HG02642 (cell line): ENCODE data around the gene SCAMP5.
A peak's percentile ranks its signal among the peaks of the same experiment; 100 is the strongest.

ENCODE experiments used
- ATAC-seq: cut with Tn5 transposase; IDR thresholded peaks from one replicate; pipeline ENCODE4 v1.9.1; 2021; ENCODE audit warnings: mild to moderate bottlenecking; ENCODE audit not compliant: unreplicated experiment, poor library complexity

The SCAMP5 gene

DNA sequence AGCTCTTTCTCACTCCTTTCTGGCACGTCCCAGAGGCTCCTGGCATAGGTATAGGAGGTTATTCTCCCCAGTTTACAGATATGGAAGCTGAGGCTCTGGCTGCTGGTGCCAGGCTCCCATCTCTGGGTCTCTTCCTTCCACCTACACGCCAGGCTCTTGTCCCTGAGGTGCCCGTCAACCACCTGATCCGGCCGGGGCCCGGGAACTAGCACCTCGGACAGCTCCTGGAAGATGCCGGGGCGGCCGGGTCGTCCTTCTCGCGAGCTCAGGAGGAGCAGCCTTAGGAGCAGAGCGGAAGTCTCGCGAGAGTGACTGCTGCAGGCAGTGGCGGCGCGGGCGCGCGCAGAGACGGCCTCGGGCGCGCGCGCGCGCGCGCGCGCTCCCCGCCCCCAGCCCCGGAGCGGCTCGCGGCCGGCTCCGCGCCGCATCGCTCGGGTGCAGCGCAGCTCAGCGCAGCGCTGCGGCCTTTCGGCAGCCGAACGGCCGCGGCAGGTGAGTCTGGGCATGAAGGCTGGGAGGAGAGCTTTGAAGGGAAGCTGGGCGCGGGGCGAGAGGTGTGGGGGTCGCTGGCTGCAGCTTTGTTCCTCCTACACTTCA is at the start of gene SCAMP5:
Gene SCAMP5 (plus strand): TSS at position 382 of the 597 bp plus-strand sequence. CDS start 16,277 bp downstream, outside the sequence.
- ATAC-seq = peak; percentile 84

DNA sequence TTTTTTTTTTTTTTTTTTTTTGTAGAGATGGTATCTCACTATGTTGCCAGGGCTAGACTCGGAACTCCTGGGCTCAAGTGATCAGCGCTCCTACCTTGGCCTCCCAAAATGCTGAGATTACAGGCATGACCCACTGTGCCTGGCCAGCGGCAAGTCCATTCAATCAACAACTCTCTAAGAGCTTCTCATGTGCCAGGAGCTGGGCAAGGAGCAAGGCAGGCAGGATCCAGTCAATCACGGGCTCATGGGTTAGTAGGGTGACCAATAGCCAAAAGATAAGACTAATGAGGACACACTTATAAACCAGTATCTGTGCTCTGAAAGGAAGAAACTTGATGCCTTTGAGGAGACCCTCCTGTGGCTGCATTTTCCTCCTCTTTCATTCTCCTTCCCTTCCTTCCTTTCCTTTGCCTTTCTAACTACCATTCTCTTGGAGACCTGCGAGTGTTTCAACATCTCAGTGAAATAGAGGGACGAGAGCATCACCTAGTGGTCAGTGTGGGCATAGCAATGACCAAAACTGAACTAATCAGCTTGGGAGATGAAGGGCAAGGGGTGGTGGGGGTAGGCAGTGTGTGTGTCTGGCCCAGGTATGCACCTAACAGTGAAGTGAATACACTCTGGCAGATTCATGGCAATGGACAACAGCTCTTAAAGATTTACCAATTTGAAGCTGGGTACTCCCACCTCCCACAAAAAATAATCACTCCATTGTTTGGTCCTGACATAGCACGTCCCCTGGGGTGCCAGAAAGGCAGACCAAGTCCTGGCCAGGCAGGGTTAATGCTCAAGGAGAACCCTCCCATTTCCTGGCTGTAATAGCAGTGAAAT is 45.1 kb upstream of the SCAMP5 start:
- no peak for ATAC-seq

- ATAC-seq = no peak
These were observed 44.4 kb upstream of the SCAMP5 start for GRCh38 chr15:74951006-74951405.

- no peak for ATAC-seq
These were observed 40.8 kb upstream of the SCAMP5 start for GRCh38 chr15:74954515-74954914.

GRCh38 chr15:74955017-74955416 is 40.3 kb upstream of the SCAMP5 start:
- no peak for ATAC-seq

DNA sequence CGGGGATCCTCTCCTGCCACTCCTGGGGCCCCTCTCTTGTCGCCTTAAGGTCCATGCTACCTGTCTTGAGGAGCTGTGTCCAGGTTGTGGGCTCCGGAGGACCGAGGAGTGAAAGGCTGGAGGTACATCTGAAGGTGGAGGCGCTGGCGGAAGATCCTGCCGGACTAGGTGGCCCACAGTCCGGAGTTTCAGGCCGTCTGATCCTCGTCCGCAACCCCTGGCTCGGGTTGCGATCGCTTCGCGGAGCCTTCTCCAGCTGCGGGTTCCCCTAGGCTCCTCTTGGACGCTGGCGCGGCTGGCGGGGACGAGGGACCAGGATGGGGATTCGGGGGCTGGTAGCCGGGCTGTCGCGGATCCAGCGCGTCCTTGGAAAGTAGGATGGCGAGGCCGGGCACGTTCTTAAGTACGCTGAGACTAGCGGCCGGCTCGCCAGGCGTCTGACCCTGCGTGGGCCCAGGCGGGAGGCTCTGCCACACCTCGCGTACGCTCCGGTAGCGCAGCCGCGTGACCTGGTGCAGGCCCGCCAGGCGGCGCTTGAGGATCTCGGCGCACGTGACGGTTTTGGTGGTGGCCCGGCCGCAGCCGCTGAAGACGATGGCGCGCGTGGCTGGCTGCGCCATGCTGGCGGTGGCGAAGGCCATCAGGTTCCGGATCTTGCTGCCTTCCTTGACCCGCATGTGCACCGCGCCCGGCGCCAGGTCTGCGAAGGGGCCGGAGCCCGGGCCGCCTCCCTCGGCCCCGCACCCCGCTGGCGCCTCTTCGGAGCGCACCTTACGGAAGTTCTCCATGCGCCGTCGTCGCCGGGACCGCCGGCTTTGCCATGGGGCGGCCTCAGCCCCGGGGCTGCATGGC is 39.3 kb upstream of the SCAMP5 start:
- ATAC-seq = peak; percentile 49

DNA sequence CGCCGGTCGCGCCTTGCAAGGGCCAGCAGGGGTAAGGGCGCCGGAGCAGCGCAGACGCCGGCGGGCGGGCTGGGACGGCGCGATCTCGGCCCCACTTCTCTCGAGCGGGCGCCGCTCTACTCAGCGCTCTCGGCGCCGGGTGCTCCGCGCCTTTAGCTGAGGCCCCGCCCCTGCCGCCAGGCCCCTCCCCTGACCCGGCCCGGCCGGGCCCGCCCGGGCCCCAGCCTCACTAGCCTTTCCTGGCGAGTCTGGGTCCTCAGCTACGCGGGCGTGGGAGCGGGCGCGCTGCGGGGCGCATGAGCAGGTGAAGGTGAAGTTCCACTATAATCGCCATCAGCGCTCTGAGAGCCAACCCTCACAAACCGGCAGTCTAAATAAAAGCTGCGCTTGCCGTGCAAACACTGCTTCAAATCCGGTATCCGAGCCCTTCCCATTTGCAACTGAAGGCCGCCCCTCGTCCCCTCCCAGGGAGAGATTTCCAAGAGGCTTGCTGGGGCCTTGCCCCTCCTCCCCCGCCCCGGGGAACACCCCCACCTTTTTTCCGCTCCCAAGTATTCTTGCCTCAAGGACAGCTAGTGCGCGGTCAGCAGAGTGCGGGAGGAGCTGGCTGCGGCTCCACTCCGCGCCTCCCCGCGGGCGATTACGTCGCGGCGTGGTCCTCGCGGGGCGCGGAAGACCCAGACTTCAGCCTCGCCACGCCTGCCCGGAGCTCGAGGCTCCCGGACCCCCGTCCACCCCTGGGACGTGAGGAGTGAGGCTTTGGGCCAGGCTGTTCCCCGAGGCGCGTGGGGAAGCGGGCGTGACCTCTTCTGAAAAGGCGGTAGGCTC is 38.5 kb upstream of the SCAMP5 start, which contains the start of gene RPP25:
Gene RPP25 (minus strand): TSS at position 125 of the 828 bp plus-strand sequence. CDS start 189 bp downstream, outside the sequence.
- ATAC-seq = peak; percentile 72

GRCh38 chr15:74957476-74958035 is 37.8 kb upstream of the SCAMP5 start:
- ATAC-seq = no peak

- ATAC-seq = no peak
These were observed 36.9 kb upstream of the SCAMP5 start for GRCh38 chr15:74958320-74958907.

GRCh38 chr15:74958908-74959585 is 36.3 kb upstream of the SCAMP5 start:
- ATAC-seq = no peak

GRCh38 chr15:74959586-74959939 is 35.8 kb upstream of the SCAMP5 start:
- no peak for ATAC-seq

GRCh38 chr15:74960286-74960685 is 35.1 kb upstream of the SCAMP5 start:
- ATAC-seq = no peak

- no peak for ATAC-seq
These were observed 34.3 kb upstream of the SCAMP5 start for GRCh38 chr15:74960995-74961588.

GRCh38 chr15:74961616-74962015 is 33.7 kb upstream of the SCAMP5 start:
- ATAC-seq = no peak

DNA sequence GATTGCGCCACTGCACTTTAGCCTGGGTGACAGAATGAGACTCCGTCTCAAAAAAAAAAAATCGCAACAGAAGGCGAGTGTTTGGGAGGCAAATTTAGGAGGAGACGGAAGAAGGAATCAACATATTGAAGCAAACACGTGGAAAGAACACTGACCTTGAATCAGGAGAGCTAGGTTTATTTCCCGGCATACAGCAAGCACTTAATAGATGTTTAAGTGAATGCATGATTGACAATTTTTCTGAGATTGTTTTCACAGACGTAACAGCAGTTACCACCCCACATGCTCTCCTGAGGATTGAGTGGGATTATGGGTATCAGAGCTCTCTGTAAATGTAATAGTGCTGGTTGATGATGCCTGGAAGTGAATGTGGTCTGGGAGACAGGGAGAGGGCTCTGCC is 33.1 kb upstream of the SCAMP5 start:
- ATAC-seq = no peak

DNA sequence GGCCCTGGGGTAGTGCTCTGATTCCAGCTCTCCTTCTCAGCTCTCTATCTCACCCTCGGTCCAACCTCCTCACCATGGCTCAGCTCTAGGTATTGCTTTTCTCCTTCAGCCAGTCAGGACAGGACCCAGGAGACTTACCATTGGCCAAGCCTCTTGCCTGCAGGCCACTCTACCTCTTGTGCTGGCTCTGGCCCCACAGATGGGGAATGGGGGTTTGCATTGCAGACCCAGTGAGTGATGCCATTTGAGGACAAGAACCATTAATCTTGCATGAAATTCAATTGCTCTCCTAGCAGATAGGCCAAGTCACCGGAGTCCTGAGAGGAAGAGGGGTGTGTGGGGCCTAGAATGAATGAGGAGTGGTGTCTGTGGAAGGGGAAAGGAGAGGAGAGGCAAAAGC is 32.7 kb upstream of the SCAMP5 start:
- no peak for ATAC-seq

- no peak for ATAC-seq
These were observed 32.1 kb upstream of the SCAMP5 start for GRCh38 chr15:74963213-74963612.

- no peak for ATAC-seq
These were observed 30.6 kb upstream of the SCAMP5 start for GRCh38 chr15:74964794-74965193.
